ENCODE data around the gene MOSPD2.

- TF ChIP-seq REST (IDR thresholded peaks at IDR 0.05; ENCODE audit: low read depth) (no peak), TCF12 (IDR thresholded peaks at IDR 0.05; ENCODE audit: low read depth) (no peak), MAX (IDR thresholded peaks at IDR 0.05) (no peak), TAF1 (IDR thresholded peaks at IDR 0.05; ENCODE audit: low read depth) (no peak), RAD21 (IDR thresholded peaks at IDR 0.05; ENCODE audit: low read depth) (no peak)
These were observed 29.3 kb downstream of the MOSPD2 start for GRCh38 chrX:14902537-14902936.

Data from Ishikawa (cell line).